GM12873 (cell line): ENCODE results near the gene MZT2A.

Experiments
- CTCF ChIP-seq: IDR thresholded peaks from 2 replicates; pipeline ENCODE4 v1.5.1; 2012; ENCODE audit warnings: low read depth, mild to moderate bottlenecking, moderate library complexity, low read length, control low read depth; ENCODE audit not compliant: insufficient read depth; ENCODE audit errors: missing control alignments

MZT2A gene

GRCh38 chr2:131488306-131489205, 3.6 kb downstream of the MZT2A start:
- TF ChIP-seq CTCF = no peak

GRCh38 chr2:131475831-131476230, 16.4 kb downstream of the MZT2A start, which contains the start of gene TUBA3D:
TUBA3D (plus strand) TSS chr2:131476119; CDS start chr2:131476200, 81 bp downstream.
- no peak for TF ChIP-seq CTCF

- TF ChIP-seq CTCF = no peak
These were observed 46.3 kb downstream of the MZT2A start for GRCh38 chr2:131445896-131446295.
